Prostate gland (tissue), 2 donors: ENCODE results near the gene CAMTA2.

Source experiments
- POLR2A ChIP-seq: fragments of 450-650 bp; IDR thresholded peaks from one replicate; pipeline ENCODE4 v1.6.1; 2016; ENCODE audit warnings: antibody characterized with exemption, mild to moderate bottlenecking
- POLR2AphosphoS5 ChIP-seq: sonication (generic); formaldehyde crosslinking; IDR thresholded peaks from one replicate; pipeline ENCODE4 v1.6.1; 2017; ENCODE audit warnings: antibody characterized with exemption
- TF ChIP-seq, protein P1 (sequence below), 4 experiments: fragments of 200-600 bp in 2 of 4; fragments of 450-650 bp in 2 of 4; sonication (generic) in 2 of 4; IDR thresholded peaks; 1 replicate in 3 of 4; 2 replicates in 1 of 4; pipeline ENCODE4 v1.5.1; 2016 to 2019; ENCODE audit warnings: antibody characterized with exemption in 4 of 4, mild to moderate bottlenecking in 2 of 4, moderate library complexity in 2 of 4

DNA sequence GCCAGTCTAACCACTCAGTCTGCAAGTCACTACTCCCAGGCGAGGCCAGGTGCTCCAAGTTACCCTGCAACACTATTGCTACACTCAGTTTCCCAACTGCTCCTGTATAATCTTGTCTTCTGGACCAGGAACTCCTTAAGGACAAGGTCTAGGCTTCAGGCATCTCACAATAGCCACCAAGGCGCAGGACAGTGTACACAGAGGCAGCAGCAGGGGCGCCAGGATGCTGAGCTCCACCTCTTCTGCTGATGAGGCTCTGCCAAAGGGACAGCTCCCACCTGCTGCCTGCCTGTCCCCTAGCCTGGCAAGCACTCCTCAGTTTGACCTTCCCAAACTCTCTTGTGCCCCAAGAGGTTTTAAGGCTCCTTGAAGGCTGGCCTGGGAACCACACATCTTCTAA, 51.0 kb downstream of the CAMTA2 start:
- TF ChIP-seq, protein P1, sequence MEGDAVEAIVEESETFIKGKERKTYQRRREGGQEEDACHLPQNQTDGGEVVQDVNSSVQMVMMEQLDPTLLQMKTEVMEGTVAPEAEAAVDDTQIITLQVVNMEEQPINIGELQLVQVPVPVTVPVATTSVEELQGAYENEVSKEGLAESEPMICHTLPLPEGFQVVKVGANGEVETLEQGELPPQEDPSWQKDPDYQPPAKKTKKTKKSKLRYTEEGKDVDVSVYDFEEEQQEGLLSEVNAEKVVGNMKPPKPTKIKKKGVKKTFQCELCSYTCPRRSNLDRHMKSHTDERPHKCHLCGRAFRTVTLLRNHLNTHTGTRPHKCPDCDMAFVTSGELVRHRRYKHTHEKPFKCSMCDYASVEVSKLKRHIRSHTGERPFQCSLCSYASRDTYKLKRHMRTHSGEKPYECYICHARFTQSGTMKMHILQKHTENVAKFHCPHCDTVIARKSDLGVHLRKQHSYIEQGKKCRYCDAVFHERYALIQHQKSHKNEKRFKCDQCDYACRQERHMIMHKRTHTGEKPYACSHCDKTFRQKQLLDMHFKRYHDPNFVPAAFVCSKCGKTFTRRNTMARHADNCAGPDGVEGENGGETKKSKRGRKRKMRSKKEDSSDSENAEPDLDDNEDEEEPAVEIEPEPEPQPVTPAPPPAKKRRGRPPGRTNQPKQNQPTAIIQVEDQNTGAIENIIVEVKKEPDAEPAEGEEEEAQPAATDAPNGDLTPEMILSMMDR (IDR thresholded peaks at IDR 0.05), result no peak
- TF ChIP-seq POLR2A (no peak), POLR2AphosphoS5 (no peak)
